Activated CD8-positive, alpha-beta memory T cell treated with anti-CD3 and anti-CD28 coated beads, Interleukin-2, amount 50 U/mL, for 48 hours (primary cell): ENCODE data around the gene SLC52A1.
"Not testable (repeated sequence)": the region's sequence is repeated elsewhere in the genome, so short reads cannot be mapped to it uniquely, and the experiment has no call there.

Experiments
- DNase-seq: peaks from one replicate; pipeline ENCODE4 v3.0.0-alpha.2; 2020

SLC52A1 gene

GRCh38 chr17:5035315-5035714 is at the start of gene SLC52A1:
Gene SLC52A1, minus strand, starts transcription at chr17:5035426. Its CDS starts 820 bp downstream, at chr17:5034606.
- DNase-seq, result no peak

DNA sequence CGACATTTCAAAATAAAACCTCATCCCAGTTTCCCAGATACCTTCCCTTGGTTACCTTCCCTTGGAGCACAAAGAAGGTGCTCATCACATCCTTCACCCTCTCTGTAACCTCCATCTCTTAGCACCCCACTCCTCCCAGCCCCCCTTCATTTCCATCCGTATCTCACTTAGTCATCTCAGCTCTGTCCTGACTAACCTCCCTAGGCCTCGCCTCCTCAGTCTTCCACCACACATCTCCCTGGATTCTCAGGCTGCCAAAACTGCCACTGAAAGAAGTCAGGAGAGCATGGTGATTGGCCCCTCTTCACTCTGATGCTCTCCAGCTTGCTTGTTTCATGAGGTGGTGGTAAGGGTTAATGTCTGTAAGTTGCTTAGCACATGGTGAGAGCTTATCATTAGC is 45.4 kb upstream of the SLC52A1 start:
- no peak for DNase-seq

DNA sequence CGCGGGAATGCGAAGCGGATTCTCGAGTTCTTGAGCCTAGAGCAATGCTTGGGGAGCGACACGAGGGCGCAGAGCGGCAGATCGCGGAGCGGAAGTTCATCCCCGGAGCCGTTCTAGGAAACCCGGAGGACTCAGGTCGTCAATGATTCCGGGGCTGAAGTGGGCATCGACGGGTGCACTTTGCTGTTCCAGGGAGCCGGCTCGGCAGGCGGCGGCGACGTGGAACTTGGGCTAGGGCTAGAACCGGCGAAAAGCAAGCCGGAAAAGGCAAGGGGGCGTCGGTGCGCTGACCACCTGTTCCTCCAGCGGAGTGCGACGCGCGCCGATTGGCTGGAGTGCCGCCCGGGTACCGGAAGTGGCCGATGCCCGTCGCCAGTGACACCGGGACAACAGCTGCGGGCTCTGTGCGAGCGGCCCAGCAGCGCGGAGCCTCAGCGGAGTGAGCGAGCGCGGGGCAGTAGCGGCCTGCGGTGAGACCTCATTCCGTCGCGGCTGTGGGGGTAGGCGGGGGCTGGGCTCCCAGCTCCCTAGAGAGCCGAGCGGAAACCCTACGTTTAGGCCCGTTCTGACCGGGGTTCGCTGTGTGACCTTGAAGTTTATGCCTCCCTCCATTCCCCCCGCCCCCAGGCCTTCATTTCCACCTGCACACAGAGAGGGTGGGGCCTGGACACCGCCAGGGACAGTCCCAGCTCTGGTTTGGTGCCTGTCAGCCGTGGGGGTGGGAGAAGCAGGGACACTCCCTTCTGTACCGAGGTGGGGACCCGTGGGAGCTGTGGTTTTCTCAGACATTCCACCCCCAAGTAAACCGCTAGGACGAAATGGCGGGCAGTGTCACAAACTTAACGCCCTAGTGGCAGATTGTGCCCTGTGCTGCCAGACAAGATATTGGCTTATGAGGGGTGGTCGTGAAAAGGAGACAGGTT is 43.1 kb upstream of the SLC52A1 start, which contains the start of gene ZFP3:
ZFP3 (plus strand) TSS at position 362 of the 923 bp plus-strand sequence. CDS start 13,038 bp downstream, outside the sequence.
- peak; percentile 91 for DNase-seq

- no peak for DNase-seq
Observed at GRCh38 chr17:5077781-5078105, 42.5 kb upstream of the SLC52A1 start.

DNA sequence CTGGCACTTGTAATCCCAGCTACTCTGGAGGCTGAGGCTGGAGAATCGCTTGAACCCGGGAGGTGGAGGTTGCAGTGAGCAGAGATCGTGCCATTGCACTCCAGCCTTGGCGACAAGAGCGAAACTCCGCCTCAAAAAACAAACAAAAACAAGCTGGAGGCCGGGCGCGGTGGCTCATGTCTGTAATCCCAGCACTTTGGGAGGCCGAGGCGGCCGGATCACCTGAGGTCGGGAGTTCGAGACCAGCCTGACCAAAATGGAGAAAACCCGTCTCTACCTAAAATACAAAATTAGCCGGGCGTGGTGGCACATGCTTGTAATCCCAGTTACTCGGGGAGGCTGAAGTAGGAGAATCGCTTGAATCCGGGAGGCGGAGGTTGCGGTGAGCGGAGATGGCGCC is 42.0 kb upstream of the SLC52A1 start:
- not testable (repeated sequence) for DNase-seq

GRCh38 chr17:5075472-5075871 is 40.2 kb upstream of the SLC52A1 start:
- DNase-seq, result not testable (repeated sequence)

DNA sequence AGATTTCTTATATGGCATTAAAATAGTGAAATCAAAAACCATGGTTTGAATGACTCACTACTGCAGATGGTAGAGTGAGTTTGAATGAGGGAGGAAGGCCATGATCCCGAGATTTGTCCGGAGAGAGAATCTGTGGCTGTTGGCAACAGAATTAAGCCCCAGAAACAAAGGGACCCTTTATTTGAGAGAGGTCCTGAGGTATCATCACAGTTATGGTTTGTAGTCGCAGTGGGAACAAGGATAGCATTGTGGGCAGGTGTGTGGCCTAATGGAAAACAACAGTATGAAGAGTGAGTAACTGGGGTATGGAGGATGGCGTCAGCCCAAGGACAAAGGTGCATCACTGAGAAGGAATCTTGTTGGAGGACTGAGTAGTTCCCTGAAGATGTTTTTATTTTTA is 34.5 kb upstream of the SLC52A1 start:
- no peak for DNase-seq

DNA sequence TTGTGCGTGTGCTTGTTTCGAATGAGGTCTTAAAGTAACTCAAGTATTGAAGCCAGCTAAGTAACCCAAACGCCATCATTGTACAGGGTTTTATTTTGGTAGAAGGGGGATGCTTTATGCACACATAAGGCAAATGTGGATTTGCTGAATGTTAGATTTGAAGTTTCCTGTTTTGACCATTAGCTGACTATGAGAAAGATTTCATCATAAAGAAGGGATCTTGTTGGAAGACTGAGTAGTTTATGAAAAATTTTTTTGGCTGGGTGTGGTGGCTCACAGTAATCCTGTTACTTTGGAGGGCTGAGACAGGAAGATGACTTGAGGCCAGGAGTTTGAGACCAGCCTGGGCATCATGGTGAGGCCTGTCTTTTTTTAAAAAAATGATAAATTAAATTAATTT is 33.0 kb upstream of the SLC52A1 start:
- DNase-seq, result no peak

- no peak for DNase-seq
Observed at GRCh38 chr17:5065227-5065744, 30.1 kb upstream of the SLC52A1 start.

DNA sequence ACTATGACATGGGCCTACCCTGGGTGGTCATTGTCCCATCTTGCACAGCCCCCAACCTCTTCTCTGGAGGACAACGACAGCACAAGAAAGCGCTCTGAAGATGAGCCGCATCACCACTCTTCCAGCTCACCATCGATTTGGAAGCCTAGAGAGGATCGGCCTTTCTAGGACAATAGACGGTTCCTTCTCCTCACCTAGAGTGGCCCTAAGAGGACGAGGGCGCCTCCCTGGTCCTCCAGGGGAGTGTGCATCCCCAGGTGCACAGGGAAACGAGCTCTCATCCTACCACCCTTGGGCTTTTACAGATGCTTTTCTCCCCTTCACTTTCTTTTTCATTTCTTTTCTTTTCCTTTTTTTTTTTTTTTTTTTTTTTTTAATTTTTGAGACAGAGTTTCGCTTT is 20.3 kb upstream of the SLC52A1 start:
- no peak for DNase-seq

- no peak for DNase-seq
Observed at GRCh38 chr17:5050278-5050677, 15.1 kb upstream of the SLC52A1 start.

- DNase-seq, result no peak
Observed at GRCh38 chr17:5049314-5049841, 14.2 kb upstream of the SLC52A1 start.

DNA sequence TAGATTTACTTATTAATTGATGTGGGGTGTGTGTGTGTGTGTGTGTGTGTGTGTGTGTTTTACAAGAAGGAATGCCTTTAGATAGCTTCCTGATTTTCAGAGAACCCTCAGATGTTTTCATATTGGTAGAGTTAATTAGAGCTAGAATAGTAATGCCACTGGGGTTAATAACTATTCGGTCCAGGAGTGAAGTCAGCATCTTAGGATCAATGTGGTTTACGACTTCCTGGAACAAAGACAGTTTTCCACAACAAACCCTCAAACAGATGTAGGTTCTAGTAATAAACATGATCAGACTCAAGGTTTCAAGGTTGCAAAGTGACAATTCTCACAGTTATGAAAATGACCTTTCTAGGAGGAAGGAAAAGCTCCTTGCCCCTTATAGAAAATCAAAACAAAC is 12.2 kb upstream of the SLC52A1 start:
- no peak for DNase-seq

DNA sequence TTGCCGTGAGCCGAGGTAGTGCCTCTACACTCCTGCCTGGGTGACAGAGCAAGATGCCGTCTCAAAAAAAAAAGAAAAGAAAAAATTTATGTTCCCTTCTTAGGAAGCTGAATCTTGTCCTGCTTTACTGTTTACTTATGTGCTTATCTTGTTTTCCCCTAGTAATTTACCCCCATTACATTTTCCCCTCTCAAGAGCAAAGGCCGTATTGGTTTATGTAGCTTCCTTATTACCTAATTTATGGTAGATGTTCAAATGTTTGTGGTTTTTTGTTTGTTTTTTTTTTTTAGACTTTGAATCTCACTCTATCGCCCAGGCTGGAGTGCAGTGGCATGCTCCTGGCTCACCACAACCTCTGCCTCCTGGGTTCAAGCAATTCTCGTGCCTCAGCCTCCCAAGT is 10.3 kb upstream of the SLC52A1 start:
- DNase-seq, result no peak

DNA sequence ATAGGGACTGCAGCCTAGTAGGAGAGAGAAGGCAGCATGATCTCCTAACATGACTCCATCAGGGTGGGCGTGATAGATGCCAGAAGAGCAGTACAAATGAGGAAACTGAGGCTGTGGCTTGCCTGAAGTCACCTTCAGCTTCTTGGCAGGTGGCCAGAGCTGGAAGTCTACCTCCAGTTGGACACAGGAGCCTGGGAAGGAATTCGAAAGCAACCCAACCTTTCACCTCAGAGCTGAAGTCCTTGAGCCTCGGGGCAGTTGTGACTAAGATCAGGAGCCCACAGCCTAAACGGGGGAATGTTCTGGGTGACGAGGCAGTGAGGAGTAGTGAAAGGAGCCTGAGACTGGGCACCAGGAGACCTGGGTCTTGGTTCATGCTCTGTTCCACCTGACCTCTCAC is 9.4 kb upstream of the SLC52A1 start:
- no peak for DNase-seq

- DNase-seq, result no peak
Observed at GRCh38 chr17:5043524-5043923, 8.3 kb upstream of the SLC52A1 start.

GRCh38 chr17:5042157-5043022 is 7.2 kb upstream of the SLC52A1 start:
- DNase-seq, result no peak

DNA sequence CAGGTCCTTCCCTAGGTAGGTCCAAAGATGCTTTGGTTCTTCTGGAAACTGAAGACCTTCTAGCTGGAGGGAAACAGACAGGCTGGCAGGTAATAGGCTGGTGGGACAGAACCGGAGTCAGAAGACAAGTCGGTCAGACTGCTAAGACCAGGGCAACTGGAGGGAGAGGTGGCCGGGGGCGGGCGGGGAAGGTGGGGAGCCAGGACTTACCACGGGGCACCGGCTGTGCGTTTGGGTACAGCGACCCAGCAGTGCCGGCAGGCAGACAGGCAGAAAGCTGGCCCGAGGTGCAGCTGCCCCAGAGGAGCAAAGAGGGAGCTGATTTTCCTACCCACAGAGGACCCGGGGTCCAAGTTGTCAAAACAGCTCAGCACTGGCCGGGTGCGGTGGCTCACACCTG is 575 bp downstream of the SLC52A1 start:
- no peak for DNase-seq

GRCh38 chr17:5034063-5034462 is 1.2 kb downstream of the SLC52A1 start:
- no peak for DNase-seq

DNA sequence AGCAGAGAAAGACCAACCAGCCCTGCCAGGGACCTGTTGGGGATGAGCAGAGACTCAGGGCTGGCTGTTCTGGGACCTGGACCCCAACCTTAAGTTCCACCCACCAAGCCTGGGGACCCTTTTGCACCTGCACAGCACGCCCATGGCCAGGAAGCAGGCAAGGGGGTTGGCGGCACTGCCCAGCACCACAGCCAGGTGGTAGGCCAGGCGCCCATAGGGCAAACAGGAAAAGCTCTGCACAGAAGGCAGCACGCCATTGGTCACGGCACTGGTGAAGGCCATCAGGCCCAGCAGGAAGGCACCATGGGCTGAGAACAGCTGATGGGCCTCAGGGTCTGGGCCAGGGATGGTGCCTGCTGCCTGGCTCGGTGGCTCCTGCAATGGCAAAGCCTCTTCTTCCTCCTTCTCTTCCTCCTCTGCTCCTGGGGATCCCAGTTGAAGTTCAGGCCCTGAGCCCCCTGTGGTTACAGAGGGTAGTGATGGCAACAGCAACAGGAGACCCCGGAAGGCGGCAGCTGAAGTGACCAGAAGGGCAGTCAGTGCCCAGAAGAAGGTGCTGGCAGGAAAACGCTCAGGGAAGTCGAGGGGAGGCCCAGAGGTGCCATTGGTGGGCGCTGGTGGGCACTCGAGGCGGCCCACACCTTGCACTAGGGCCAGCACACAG is 1.7 kb downstream of the SLC52A1 start:
- no peak for DNase-seq

- no peak for DNase-seq
Observed at GRCh38 chr17:5032865-5033264, 2.4 kb downstream of the SLC52A1 start.

DNA sequence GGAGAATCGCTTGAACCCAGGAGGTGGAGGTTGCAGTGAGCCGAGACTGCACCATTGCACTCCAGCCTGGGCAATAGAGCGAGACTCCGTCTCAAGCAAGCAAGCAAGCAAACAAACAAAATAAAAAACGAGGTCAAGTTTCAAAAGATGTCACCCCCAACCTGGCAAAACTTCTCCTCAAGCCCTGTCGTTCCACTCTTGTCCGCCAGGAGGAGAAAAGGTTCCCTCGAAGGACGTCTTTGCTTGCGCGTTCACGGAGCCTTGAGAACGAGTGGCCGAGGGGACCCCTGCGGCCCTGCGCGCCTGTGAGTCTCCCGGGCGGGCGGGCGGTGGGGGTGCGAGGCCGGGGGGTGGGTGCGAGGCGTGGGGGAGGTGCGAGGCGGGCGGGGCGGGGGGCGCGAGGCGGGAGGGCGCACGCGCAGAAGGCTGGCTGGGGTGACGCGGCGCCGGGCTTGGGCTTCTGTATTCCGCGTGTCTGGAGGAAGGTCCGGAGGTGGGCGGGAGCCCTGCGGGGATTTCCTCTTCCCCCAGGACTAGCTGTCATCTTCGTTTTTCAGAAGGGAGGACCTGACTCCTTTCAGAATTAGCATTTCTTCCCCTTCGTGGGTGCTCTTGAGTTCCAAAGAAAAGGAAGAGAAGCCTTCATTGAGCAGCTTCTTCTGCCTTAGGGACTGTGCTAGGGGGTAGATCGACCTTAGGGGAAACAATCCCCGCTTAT is 3.7 kb downstream of the SLC52A1 start:
- peak; percentile 90 for DNase-seq
